ENCODE data around the gene PRKCB. TPM values are rescaled to one million over a fixed set of nuclear protein-coding genes. Genes with fewer than 3 reads are reported as not detected.
"Not testable (repeated sequence)": the region's sequence is repeated elsewhere in the genome, so short reads cannot be mapped to it uniquely, and the experiment has no call there.

PRKCB gene
- total RNA-seq, 1 donor from 2014 or later: 59.0 TPM

- no peak for DNase-seq
Observed at GRCh38 chr16:24188021-24188542, 352.3 kb downstream of the PRKCB start.

DNA sequence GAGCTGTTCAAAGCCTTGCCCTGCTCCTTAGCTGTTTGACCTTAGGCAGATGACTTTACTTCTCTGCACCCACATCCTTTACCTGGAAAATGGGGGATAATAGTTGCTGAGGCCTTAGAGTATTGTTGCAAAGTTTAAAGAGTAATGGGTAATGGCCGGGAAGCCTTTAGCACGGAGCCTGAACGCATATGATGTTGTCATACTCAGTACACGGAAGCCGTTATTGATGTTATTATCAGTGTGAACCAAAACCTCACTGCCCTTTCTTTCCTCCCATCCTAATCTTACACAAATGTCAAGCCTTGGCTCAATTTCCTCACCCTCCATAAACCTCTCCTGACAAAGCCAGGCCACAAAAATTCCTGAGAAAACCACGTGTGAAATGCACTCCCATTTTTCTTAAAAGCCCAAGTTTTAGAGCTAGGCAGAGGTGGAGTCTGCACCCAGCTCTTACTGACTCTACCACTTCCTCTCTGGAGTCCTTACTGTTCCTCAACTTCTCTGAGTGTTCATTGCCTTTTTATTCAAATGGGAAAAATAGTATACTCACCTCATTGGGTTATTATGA is 353.1 kb downstream of the PRKCB start:
- DNase-seq: no peak

GRCh38 chr16:24189941-24190340 is 354.2 kb downstream of the PRKCB start:
- no peak for DNase-seq

- no peak for DNase-seq
Observed at GRCh38 chr16:24191876-24192402, 356.2 kb downstream of the PRKCB start.

GRCh38 chr16:24195221-24195620 is 359.4 kb downstream of the PRKCB start:
- DNase-seq: no peak

DNA sequence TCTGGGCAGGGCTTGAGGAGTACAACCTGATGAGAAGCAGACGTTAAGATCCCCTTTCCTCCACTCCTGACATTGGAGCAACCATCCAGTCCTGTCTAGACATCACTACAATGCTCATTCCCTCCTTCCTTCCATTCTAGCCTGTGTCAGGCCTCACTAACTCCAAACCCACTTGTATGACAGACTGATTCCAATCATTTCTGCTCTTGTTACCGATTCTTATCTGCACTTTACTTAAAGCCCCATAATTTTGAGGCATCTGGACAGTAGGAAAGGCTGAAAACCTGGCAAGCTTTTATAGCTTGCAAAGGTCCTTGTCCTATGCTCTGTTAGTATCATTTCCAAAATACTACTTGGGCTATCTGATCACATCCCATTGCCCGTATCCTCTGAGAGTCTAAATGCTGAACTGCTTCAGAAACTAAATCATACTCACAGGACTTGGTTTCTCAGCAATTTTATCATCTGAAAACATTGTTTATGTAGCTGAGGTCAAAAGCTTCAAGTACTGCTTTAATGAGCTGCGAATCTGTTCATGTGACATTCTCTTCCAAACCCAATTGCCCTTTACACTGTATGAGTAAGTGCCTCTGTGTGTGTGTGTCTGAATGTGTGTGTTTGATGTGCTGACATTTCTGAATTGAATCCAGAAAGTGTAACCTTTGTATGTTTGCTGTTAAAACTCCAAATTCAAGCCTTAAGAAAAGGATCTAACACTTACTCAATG is 363.2 kb downstream of the PRKCB start:
- no peak for DNase-seq

DNA sequence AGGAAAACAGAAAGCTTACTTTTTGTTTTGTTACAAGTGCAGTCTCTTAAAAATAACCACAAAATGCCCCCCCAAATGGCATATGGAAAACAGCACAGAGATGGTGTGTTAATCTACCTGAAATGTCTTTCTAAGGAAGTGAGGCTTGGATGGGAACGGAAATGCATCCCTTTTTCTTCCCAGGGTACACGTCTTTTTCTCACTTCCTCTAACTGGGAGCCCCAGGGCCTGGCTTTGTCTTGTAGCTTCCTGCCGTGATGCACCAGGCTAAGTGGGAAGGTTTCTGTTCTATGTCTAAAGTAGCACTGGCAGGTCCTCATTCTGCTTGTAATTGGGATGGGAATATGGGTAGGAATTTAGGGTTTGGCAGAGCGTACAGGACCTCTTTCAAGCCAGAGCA is 367.9 kb downstream of the PRKCB start:
- no peak for DNase-seq

DNA sequence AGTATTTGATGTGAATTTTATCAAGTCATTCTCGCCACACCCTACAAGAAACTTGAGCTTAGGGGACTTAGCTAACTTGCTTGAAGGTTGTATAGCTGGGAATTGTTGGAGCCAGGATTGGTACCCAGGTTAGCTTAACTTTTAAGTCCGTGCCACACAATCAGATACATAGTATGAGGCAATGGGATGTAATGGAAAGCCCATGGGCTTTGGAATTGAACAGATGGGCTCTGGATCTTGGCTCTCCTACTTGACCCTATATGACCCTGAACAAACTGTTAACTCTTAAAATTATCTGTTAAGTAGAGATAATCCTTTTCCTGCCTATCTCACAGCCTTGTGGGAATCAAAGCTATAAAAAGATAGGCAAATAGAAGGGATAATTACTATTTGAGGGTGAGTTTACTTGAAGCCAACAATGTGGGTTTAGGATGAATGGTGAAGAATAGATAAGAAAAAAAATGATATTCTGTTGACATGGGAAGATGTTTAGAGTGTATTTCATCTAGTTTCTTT is 368.4 kb downstream of the PRKCB start:
- no peak for DNase-seq

- DNase-seq: no peak
Observed at GRCh38 chr16:24206926-24207325, 371.1 kb downstream of the PRKCB start.

DNA sequence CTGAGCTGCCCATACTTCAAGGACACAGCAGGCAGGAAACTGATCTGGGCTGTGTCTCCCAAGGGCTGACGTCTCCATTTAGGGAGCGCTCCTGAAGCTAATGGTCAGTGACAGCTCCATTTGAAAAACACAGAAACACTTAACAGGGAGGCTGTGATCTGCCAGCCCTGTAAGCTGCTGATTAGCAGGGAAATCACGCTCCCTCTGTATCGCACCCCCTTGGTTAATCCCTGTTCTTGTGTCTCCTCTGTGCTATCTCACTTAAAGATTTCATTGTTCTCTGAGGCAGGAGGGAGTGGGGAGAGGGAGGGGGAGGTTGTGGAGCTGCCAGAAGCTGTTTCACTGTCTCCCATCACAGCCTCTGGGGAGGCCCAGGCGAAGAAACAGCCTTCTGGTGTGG is 372.9 kb downstream of the PRKCB start:
- peak; percentile 31 for DNase-seq

GRCh38 chr16:24214992-24215391 is 379.2 kb downstream of the PRKCB start:
- DNase-seq: no peak

GRCh38 chr16:24216961-24217360 is 381.2 kb downstream of the PRKCB start:
- no peak for DNase-seq

- no peak for DNase-seq
Observed at GRCh38 chr16:24217461-24217860, 381.7 kb downstream of the PRKCB start.

DNA sequence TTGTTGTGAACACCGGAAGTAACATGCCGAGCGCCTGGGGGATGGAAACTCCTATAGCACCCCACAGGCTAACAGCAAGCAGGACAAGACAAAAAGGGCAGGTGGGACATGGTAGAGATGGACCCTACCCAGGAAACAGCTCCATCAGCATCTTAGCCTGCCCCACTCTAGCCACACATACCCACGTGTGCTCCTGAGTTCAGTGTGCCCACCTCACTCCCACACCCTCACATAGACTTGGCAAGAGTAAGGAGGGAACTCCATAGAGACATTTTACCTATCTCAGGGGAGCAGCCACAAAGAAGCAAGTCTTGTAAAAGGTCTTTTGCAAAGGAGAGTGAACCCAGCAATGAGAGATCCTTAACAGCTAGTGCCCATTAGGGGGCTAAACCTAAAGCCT is 382.5 kb downstream of the PRKCB start:
- no peak for DNase-seq

DNA sequence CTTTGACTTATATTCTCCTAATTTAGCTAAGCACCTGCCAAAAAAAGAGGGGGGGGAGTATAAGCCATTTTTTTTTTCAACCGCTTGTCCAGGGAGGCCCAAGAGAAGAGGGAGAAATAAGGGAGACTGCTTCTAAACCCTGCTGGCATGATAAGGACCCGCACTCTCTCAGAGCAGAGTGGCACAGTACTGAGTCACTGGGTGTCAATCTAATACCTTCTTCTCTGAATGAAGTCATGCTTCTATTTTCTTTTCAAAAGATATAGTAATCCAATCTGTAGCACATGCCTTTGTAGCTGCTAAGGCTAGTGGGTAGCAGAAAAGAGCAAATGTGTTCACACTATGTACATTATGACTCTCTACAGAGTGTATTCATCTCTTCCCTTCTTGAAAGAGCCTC is 385.4 kb downstream of the PRKCB start:
- no peak for DNase-seq

DNA sequence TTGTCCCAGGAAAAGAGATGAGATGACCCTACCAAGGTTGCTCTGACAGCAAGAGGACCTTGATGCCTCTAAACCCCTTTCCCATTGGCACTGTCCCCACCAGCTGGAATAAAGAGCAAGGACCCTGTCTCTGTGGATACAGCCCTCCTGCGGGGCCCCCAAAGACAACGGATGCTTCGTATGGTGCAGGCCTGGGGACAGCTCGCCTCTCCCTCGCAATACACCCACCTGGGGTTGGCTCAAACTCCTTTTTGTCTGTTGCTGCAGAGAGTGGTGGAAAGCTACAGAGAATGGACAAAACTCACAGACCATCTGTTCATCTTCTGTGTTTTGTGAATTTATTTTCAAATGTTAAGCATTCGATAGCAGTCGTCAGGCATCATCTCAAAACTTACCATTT is 392.7 kb downstream of the PRKCB start:
- DNase-seq: no peak

GRCh38 chr16:24232936-24233335 is 397.2 kb downstream of the PRKCB start:
- DNase-seq: no peak

- DNase-seq: no peak
Observed at GRCh38 chr16:24234737-24235136, 399.0 kb downstream of the PRKCB start.

- DNase-seq: no peak
Observed at GRCh38 chr16:24235806-24236205, 400.0 kb downstream of the PRKCB start.

DNA sequence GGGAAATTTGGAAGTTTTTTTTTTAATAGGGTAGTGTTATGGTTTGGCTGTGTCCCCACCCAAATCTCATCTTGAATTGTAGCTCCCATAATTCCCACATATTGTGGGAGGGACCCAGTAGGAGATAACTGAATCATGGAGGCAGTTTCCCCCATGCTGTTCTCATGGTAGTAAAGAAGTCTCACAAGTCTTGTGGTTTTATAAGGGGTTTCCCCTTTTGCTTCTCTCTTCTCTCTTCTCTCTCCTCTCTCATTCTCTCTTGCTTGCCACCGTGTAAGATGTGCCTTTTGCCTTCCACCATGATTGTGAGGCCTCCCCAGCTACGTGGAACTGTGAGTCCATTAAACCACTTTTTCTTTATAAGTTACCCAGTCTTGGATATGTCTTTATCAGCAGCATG is 403.1 kb downstream of the PRKCB start:
- not testable (repeated sequence) for DNase-seq

DNA sequence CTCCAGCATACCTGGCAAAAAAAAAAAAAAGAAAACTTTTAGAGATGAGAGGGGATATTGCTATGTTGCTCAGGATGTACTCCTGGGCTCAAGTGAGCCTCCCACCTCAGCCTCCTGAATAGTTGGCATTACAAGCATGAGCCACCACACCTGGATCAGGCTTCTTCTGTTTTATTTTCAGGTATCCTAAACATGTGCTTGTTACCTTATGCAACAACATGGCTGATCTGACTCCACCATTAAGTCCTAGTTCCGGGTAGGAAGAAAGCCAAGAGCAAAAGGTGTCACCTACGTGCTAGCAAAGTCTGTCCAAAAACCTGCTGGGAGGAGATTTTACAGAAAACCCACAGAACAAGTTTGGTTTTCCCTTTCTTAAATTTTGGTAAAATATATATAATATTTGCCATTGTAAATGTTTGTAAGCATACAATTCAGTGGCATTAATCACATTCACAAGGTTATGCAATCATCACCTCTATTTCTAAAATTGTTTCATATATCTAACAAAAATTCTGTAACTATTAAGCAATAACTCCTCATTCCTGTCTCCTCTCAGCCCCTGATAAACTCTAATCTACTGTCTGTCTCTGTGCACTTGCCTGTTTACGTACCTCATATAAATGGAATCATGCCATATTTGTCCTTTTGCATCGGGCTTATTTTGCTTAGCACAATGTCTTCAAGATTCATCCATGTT is 411.3 kb downstream of the PRKCB start:
- DNase-seq: no peak

DNA sequence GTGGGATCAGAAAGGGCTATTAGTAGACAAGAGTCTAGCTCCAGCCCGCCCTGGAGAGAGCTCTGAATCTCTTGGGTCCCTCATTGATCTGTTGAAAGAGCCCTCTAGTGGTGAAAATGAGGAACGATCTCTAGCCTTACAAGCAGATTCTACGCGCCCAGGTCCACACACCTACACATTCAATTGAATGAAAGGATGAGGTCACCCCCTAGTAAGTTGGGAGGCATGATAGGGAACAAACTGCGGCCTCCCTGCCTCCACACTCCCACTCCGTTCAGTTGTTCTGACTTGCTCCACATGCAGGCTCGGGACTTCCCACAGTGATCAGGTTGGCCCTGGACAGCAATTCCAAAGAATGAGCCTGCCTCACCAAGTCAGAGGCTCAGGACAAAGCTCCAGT is 417.4 kb downstream of the PRKCB start:
- DNase-seq: no peak
